H1 (cell line): ENCODE results near the gene SPOP. TPM values are rescaled to one million over a fixed set of nuclear protein-coding genes. Genes with fewer than 3 reads are reported as not detected.
A peak's percentile ranks its signal among the peaks of the same experiment; 100 is the strongest.

Experiments used
- CTCF ChIA-PET: fragments of 300-600 bp; sonication (Branson Sonifier 250); formaldehyde crosslinking; loops from one replicate; lab custom pipeline; 2021; ENCODE audit not compliant: partially characterized antibody; lab: Charles Lee
- POLR2A ChIA-PET: fragments of 300-600 bp; sonication (Branson Sonifier 250); formaldehyde crosslinking; loops from one replicate; lab custom pipeline; 2021; ENCODE audit warnings: inconsistent platforms; ENCODE audit not compliant: partially characterized antibody; lab: Charles Lee
- DNase-seq, 2 experiments: peaks; one replicate each; pipeline versions ENCODE4 v3.0.0 to v3.0.0-alpha.2; 2010 to 2022; ENCODE audit warnings: low spot score in 2 of 2, low read depth in 1 of 2, mixed read lengths in 1 of 2
- FAIRE-seq: peaks from 2 replicates; lab custom pipeline; 2011; peaks lifted over from hg19 to GRCh38; lab: Jason Lieb, UNC
- H2AFZ ChIP-seq: 2 replicates; pipeline ENCODE4 v1.8.1; 2012; ENCODE audit warnings: low read length, inconsistent platforms
- H2AK5ac ChIP-seq: 2 replicates; pipeline ENCODE4 v1.6.1; 2013; ENCODE audit warnings: low read depth, low read length
- H2BK120ac ChIP-seq: replicated peaks from 2 replicates; pipeline ENCODE3; 2013; ENCODE audit warnings: low read depth, low read length, inconsistent platforms
- H2BK12ac ChIP-seq: 2 replicates; pipeline ENCODE4 v1.6.1; 2013; ENCODE audit warnings: low read depth, low read length
- H2BK15ac ChIP-seq: 2 replicates; pipeline ENCODE4 v1.6.1; 2013; ENCODE audit warnings: low read length
- H2BK20ac ChIP-seq: 2 replicates; pipeline ENCODE4 v1.6.1; 2013; ENCODE audit warnings: low read length
- H2BK5ac ChIP-seq: 2 replicates; pipeline ENCODE4 v1.6.1; 2013; ENCODE audit warnings: low read depth, low read length
- H3K14ac ChIP-seq: 2 replicates; pipeline ENCODE4 v1.6.1; 2013; ENCODE audit warnings: inconsistent platforms; ENCODE audit not compliant: insufficient read length
- H3K18ac ChIP-seq: 2 replicates; pipeline ENCODE4 v1.6.1; 2013; ENCODE audit warnings: low read length; ENCODE audit errors: extremely low read depth
- H3K23ac ChIP-seq: 2 replicates; pipeline ENCODE4 v1.6.1; 2013; ENCODE audit warnings: inconsistent platforms; ENCODE audit not compliant: insufficient read length
- H3K23me2 ChIP-seq: 2 replicates; pipeline ENCODE4 v1.6.1; 2013; ENCODE audit warnings: low read depth, low read length
- H3K27ac ChIP-seq: 2 replicates; pipeline ENCODE4 v1.6.1; 2011; ENCODE audit warnings: low read depth, low read length, inconsistent platforms
- H3K27me3 ChIP-seq, 4 experiments: replicated peaks in 1 of 4; 1 replicate in 1 of 4; 2 replicates in 3 of 4; pipeline versions ENCODE4 v1.6.1 to v1.8.1; 2011 to 2013; ENCODE audit warnings: low read length in 3 of 4, mild to moderate bottlenecking in 3 of 4, inconsistent platforms in 2 of 4, mixed read lengths in 2 of 4, moderate library complexity in 1 of 4; ENCODE audit not compliant: control insufficient read depth in 3 of 4, insufficient read depth in 3 of 4; ENCODE audit errors: extremely low read depth in 1 of 4
- H3K36me3 ChIP-seq, 4 experiments: 2 replicates each; pipeline versions ENCODE4 v1.6.1 to v1.8.1; 2011 to 2013; ENCODE audit warnings: mild to moderate bottlenecking in 4 of 4, low read length in 3 of 4, moderate library complexity in 2 of 4, control low read depth in 1 of 4, inconsistent platforms in 1 of 4; ENCODE audit not compliant: insufficient read depth in 4 of 4, control insufficient read depth in 2 of 4
- H3K4ac ChIP-seq: replicated peaks from 2 replicates; pipeline ENCODE3; 2013; ENCODE audit warnings: low read length, low read depth, mixed read lengths, inconsistent platforms; ENCODE audit not compliant: insufficient read length
- H3K4me1 ChIP-seq, 4 experiments: replicated peaks in 1 of 4; 1 replicate in 1 of 4; 2 replicates in 3 of 4; pipeline versions ENCODE4 v1.6.1 to v1.8.1; 2011 to 2013; ENCODE audit warnings: low read length in 3 of 4, inconsistent platforms in 2 of 4, mixed read lengths in 1 of 4; ENCODE audit not compliant: insufficient read depth in 4 of 4, control insufficient read depth in 3 of 4
- H3K4me2 ChIP-seq, 2 experiments: 2 replicates each; pipeline versions ENCODE4 v1.6.1 to v1.8.1; 2011 to 2013; ENCODE audit warnings: low read depth in 2 of 2, low read length in 2 of 2, control low read depth in 1 of 2, inconsistent platforms in 1 of 2, mild to moderate bottlenecking in 1 of 2; ENCODE audit not compliant: insufficient read depth in 1 of 2
- H3K4me3 ChIP-seq, 4 experiments: fragments of 200-600, 300-600 bp in 1 of 4; sonication (generic), shearing (Covaris generic), sonication (Bioruptor Twin) in 1 of 4; 2 replicates each; pipeline versions ENCODE4 v1.5.1 to v1.8.1; 2011 to 2016; ENCODE audit warnings: low read length in 4 of 4, low read depth in 3 of 4, control low read depth in 2 of 4, inconsistent platforms in 2 of 4, mild to moderate bottlenecking in 2 of 4, mixed read lengths in 1 of 4, moderate library complexity in 1 of 4; ENCODE audit not compliant: insufficient read depth in 2 of 4; ENCODE audit errors: extremely low read depth in 1 of 4
- H3K56ac ChIP-seq: replicated peaks from 2 replicates; pipeline ENCODE3; 2013; ENCODE audit warnings: low read depth, mild to moderate bottlenecking, mixed read lengths, low read length, inconsistent platforms; ENCODE audit not compliant: insufficient read length
- H3K79me1 ChIP-seq: 2 replicates; pipeline ENCODE4 v1.6.1; 2013; ENCODE audit warnings: low read depth, low read length, control low read depth
- H3K79me2 ChIP-seq, 2 experiments: 2 replicates each; pipeline versions ENCODE4 v1.6.1 to v1.8.1; 2012 to 2013; ENCODE audit warnings: low read length in 2 of 2, mild to moderate bottlenecking in 2 of 2, inconsistent platforms in 1 of 2; ENCODE audit not compliant: insufficient read depth in 2 of 2, control insufficient read depth in 1 of 2
- H3K9ac ChIP-seq, 4 experiments: replicated peaks in 1 of 4; 1 replicate in 1 of 4; 2 replicates in 3 of 4; pipeline versions ENCODE4 v1.6.1 to v1.8.1; 2011 to 2013; ENCODE audit warnings: low read depth in 3 of 4, low read length in 3 of 4, control low read depth in 2 of 4, mild to moderate bottlenecking in 2 of 4, moderate library complexity in 2 of 4, inconsistent platforms in 1 of 4; ENCODE audit errors: extremely low read depth in 1 of 4
- H3K9me3 ChIP-seq, 2 experiments: 2 replicates each; pipeline versions ENCODE4 v1.6.1 to v1.8.1; 2012 to 2013; ENCODE audit warnings: mild to moderate bottlenecking in 2 of 2, moderate library complexity in 2 of 2, control low read depth in 1 of 2, inconsistent platforms in 1 of 2, low read depth in 1 of 2, low read length in 1 of 2, mixed read lengths in 1 of 2; ENCODE audit not compliant: insufficient read depth in 2 of 2
- H4K20me1 ChIP-seq, 2 experiments: replicated peaks in 1 of 2; 2 replicates each; pipeline versions ENCODE3 to v1.8.1; 2011 to 2013; ENCODE audit warnings: inconsistent platforms in 2 of 2, low read length in 2 of 2, mild to moderate bottlenecking in 1 of 2; ENCODE audit not compliant: insufficient read depth in 2 of 2, control insufficient read depth in 1 of 2
- H4K5ac ChIP-seq: 2 replicates; pipeline ENCODE4 v1.6.1; 2013; ENCODE audit warnings: low read length, low read depth, mixed read lengths, inconsistent platforms; ENCODE audit not compliant: insufficient read length
- H4K8ac ChIP-seq: 2 replicates; pipeline ENCODE4 v1.8.0; 2013; ENCODE audit warnings: mild to moderate bottlenecking, moderate library complexity, low read length, inconsistent platforms; ENCODE audit not compliant: insufficient read depth; ENCODE audit errors: extremely low read depth
- H4K91ac ChIP-seq: replicated peaks from 2 replicates; pipeline ENCODE3; 2013; ENCODE audit warnings: low read length, mixed read lengths, inconsistent platforms; ENCODE audit not compliant: insufficient read length
- CTBP2 ChIP-seq: IDR thresholded peaks from 2 replicates; pipeline ENCODE4 v1.7.0; 2011; ENCODE audit warnings: borderline replicate concordance, mild to moderate bottlenecking, moderate library complexity, mixed read lengths, low read length; ENCODE audit not compliant: insufficient read depth, insufficient read length
- EGR1 ChIP-seq: IDR thresholded peaks from 2 replicates; pipeline ENCODE4 v1.6.1; 2011; ENCODE audit warnings: low read depth, low read length, borderline replicate concordance
- GABPA ChIP-seq: IDR thresholded peaks from 2 replicates; pipeline ENCODE4 v1.6.1; 2011; ENCODE audit warnings: mild to moderate bottlenecking, low read length, moderate library complexity, borderline replicate concordance; ENCODE audit not compliant: insufficient read depth
- JUND ChIP-seq: IDR thresholded peaks from 2 replicates; pipeline ENCODE4 v1.6.1; 2011; ENCODE audit warnings: mild to moderate bottlenecking, improper control_type of control experiment, low read length
- MAX ChIP-seq: IDR thresholded peaks from 2 replicates; pipeline ENCODE4 v1.6.1; 2012; ENCODE audit warnings: inconsistent platforms
- NANOG ChIP-seq: IDR thresholded peaks from 2 replicates; pipeline ENCODE4 v1.6.1; 2011; ENCODE audit warnings: low read length, low read depth, mild to moderate bottlenecking, inconsistent platforms; ENCODE audit not compliant: insufficient read depth, poor library complexity, severe bottlenecking
- POLR2AphosphoS5 ChIP-seq: IDR thresholded peaks from 2 replicates; pipeline ENCODE4 v1.6.1; 2011; ENCODE audit warnings: low read depth, low read length
- WGBS, 2 experiments: shearing (Covaris generic) in 1 of 2; methylation state at CpG; one replicate each; pipeline versions ENCODE4 v1.1.6 to v1.1.7; 2013 to 2015; ENCODE audit warnings: low lambda C conversion rate in 2 of 2, mixed read lengths in 2 of 2, inconsistent platforms in 1 of 2, low coverage in 1 of 2, missing lambda C conversion rate in 1 of 2; ENCODE audit not compliant: insufficient replicate concordance in 2 of 2, insufficient coverage in 1 of 2, insufficient read length in 1 of 2; ENCODE audit errors: extremely low coverage in 1 of 2, missing lambda C conversion rate in 1 of 2; 5-methylcytosine and 5-hydroxymethylcytosine counted together
- polyA plus RNA-seq, 7 experiments: library from polyadenylated mRNA; depleted of rRNA in 3 of 7; stranded (reverse) in 5 of 7; unstranded in 2 of 7; fragments of >200 nt in 5 of 7; fragments of 200-250 nt in 2 of 7; gene quantifications; 1 replicate in 5 of 7; 2 replicates in 1 of 7; 4 replicates in 1 of 7; pipeline versions ENCODE4 v1.2.1 to v1.2.3, GENCODE V29; 2011 to 2013; ENCODE audit warnings: missing spikeins in 2 of 7, mixed read lengths in 2 of 7
- total RNA-seq: library from RNA; stranded (reverse); fragmentation: NEBNext Ultra II Directional; extraction: Animal tissue kit (Norgen Biotek cat#: 25700); gene quantifications from 2 replicates; pipeline ENCODE4 v1.2.1, GENCODE V29; 2021

SPOP gene
- total and polyA plus RNA-seq, 2 of the 8 experiments (the other 6 are each of a cell fraction or from before 2014, with no cell fraction given) = 13.3 to 25.6 TPM

GRCh38 chr17:49570540-49571242 lies 107.2 kb downstream of the SPOP start:
- Histone ChIP-seq H3K36me3 (no peaks in the 10 kb centered on the region), H4K20me1 (no peaks in the 10 kb centered on the region), H3K14ac (no peak overlapping the region)
- CTCF ChIA-PET = interaction anchor here (0.9 to 10.3 kb wide), 20 partner anchors 9 to 427 kb away, joined by 3 to 310 read pairs (median 4); partner anchors contain the start of genes KAT7 and SLC35B1
- no peak for TF ChIP-seq CTBP2
- no peak for TF ChIP-seq GABPA
- TF ChIP-seq NANOG = no peak
- no peak for TF ChIP-seq POLR2AphosphoS5
- TF ChIP-seq MAX = no peak
- no peak for TF ChIP-seq EGR1
- no peak for TF ChIP-seq JUND
- TF ChIP-seq, all 59 proteins: peak for 0
- Histone ChIP-seq H3K4me1 (peaks cover 0 to 21% (median 4%) of the 10 kb centered on the region in 4 experiments; a peak in 4 of 7 replicates), H3K9ac (no peak overlapping the region), H4K8ac (peak overlapping the region; percentile 81), H3K27ac (no peak overlapping the region), H3K9me3 (no peaks in the 10 kb centered on the region), H3K4me2 (peak overlapping the region in 1 of 2 experiments; percentile 63; a peak in 3 of 4 replicates), H3K18ac (no peak overlapping the region), H2BK12ac (peak overlapping the region; percentile 35; the same call in 1 of the 2 replicates), H2BK5ac (no peak overlapping the region), H3K4me3 (peak overlapping the region in 2 of 4 experiments; percentile 47 to 70; a peak in 4 of 8 replicates), H2BK120ac (no peak overlapping the region), H3K56ac (no peak overlapping the region), H3K79me2 (no peaks in the 10 kb centered on the region), H3K79me1 (no peaks in the 10 kb centered on the region), H3K23ac (no peak overlapping the region), H3K23me2 (peaks cover 4% of the 10 kb centered on the region; the same call in 1 of the 2 replicates), H2AFZ (peak overlapping the region; percentile 25; the same call in 1 of the 2 replicates), H4K91ac (peak overlapping the region; percentile 38), H3K4ac (no peak overlapping the region), H2BK20ac (no peak overlapping the region), H3K27me3 (peaks cover 0 to 5% (median 2%) of the 10 kb centered on the region in 4 experiments; a peak in 4 of 7 replicates), H2BK15ac (peak overlapping the region; percentile 18; the same call in 1 of the 2 replicates), H4K5ac (no peak overlapping the region), H2AK5ac (0 out of 2 replicates have a peak overlapping the region, but pooled peaks have one; percentile 30)
- no peak for FAIRE-seq
- DNase-seq = no peak
- WGBS, 2 experiments = 72% methylated on average over 9 of the region's 11 CpGs; no CpG with 5 or more reads in 1 of the 2 experiments
- POLR2A ChIA-PET = interaction anchor here (0.6 to 3.0 kb wide), 9 partner anchors 15 to 193 kb away, joined by 3 to 12 read pairs (median 4); partner anchors contain the start of genes FAM117A and SLC35B1
